AG04450 (cell line): ENCODE data around the gene MKNK1. TPM values are rescaled to one million over a fixed set of nuclear protein-coding genes. Genes with fewer than 3 reads are reported as not detected.

Experiments used
- CTCF ChIA-PET: fragments of 300-600, 350-600 bp; formaldehyde crosslinking; extraction: SDS; loops from one replicate; lab custom pipeline; 2022; ENCODE audit warnings: antibody characterized with exemption, inconsistent platforms; lab: Charles Lee
- POLR2A ChIA-PET: fragments of 350-600 bp; formaldehyde crosslinking; extraction: SDS; loops from one replicate; lab custom pipeline; 2021; ENCODE audit warnings: antibody characterized with exemption, inconsistent platforms; lab: Yijun Ruan, JAX
- DNase-seq: peaks from one replicate; pipeline ENCODE4 v3.0.0-alpha.2; 2011; ENCODE audit warnings: low read depth, low spot score
- H3K27ac ChIP-seq: one replicate; pipeline ENCODE4 v1.5.1; 2012; ENCODE audit warnings: low read depth, low read length, control low read depth
- H3K27me3 ChIP-seq: one replicate; pipeline ENCODE4 v1.6.0; 2012; ENCODE audit warnings: low read length; ENCODE audit not compliant: control insufficient read depth, insufficient read depth
- H3K4me3 ChIP-seq: 2 replicates; pipeline ENCODE4 v1.5.1; 2011; ENCODE audit warnings: mild to moderate bottlenecking, low read depth, low read length, control low read depth
- H3K9me3 ChIP-seq: 2 replicates; pipeline ENCODE4 v1.5.1; 2012; ENCODE audit warnings: low read length; ENCODE audit not compliant: control insufficient read depth, insufficient read depth
- CTCF ChIP-seq: IDR thresholded peaks from 2 replicates; pipeline ENCODE4 v1.5.1; 2011; ENCODE audit warnings: low read depth, low read length, control low read depth, inconsistent platforms
- polyA plus RNA-seq: library from polyadenylated mRNA; depleted of rRNA; stranded (reverse); fragments of >200 nt; gene quantifications from 2 replicates; pipeline ENCODE4 v1.2.3, GENCODE V29; 2011

Gene MKNK1
- polyA plus RNA-seq, 1 experiment = 41.5 TPM

DNA sequence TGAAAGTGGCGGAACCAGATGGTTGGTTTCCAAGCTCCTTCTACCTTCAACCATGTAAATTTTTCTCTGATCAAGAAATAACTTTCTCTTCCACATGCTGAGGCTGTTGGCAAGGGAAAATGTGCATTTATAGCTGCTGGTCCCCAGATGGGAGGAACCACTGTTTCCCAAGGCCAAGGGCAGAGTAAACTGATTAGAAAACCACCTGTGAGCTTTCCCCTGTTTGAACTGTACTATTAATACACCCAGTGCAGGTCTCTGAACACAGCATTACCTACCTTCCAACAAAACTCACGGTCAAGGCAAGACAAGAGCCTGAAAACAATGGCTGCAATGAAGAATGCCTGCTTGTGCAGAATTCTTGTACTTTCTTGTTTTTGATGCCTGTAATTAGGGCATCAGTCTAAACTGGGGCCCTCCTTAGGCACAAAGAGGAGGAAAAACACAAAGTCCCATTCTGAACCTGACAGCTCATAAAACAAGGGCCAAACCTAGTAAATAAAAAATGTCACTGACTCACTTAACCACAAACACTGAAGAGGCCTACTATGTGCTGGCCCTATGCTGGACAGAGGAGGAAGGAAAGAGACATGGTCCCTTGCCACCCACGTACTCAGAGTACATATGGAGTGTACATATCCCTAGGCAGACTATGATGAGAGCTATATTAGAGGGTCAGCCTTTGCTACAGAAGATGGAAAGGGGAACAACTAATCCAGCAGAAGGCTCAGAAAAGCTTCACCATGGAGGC is 2.6 kb downstream of the MKNK1 start:
- no peak for DNase-seq
- no peak overlapping the region for H3K27ac ChIP-seq
- CTCF ChIA-PET = interaction anchor here (1.2 to 2.2 kb wide), 2 partner anchors 124 kb away, joined by 3 to 7 read pairs; no protein-coding TSS in a partner anchor
- H3K4me3 ChIP-seq = no peak overlapping the region
- no peaks in the 10 kb centered on the region; the same call in 1 of the 2 replicates for H3K9me3 ChIP-seq
- no peaks in the 10 kb centered on the region for H3K27me3 ChIP-seq
- POLR2A ChIA-PET = no interaction called here
- TF ChIP-seq CTCF = no peak

DNA sequence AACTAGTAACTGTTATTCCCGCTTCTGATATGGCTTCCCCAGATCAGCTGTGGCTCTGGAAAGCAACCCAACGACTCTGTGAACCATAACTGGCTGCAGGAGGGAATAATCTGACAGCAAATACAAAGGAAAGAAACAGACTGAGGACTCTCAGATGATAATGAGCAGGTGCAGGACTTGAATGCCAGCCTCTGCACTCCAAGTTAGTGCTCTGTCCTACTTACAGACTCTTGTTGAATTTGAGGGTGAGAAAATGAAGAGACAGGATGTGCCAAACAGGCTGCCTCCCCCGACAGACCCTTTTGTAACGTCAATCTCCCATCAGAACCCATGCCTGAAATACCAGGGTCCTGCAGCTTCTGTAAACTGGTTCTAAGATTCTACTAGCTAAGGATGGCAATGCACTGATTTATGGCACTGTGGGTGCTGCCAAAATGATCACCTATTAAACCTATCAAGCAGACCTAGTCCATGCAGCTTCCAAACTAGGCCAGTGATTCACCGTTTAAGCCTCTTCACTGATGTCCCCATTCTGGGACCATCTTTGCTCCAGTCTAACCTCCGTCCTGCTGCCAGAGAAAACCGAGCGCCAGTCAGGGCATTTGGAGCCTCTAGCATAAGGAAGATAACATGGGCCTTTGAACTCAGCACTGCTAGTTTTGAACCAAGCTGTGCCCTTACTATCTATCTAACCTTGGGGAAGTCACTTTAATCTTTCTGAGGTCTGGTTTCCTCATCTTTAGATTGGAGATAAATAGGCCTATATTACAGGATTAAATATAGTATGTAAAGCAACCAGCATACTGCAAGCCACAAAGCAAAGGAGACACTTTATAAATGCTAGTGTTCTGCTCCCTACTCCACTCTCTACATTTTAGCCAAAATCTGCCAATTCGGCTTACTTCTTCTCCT is 4.8 kb downstream of the MKNK1 start:
- CTCF ChIA-PET = interaction anchor here (1.3 to 1.6 kb wide), 2 partner anchors 66 to 127 kb away, joined by 3 read pairs; no protein-coding TSS in a partner anchor
- no peak for TF ChIP-seq CTCF

GRCh38 chr1:46596846-46597245 is 7.2 kb downstream of the MKNK1 start:
- Histone ChIP-seq H3K9me3 (no peaks in the 10 kb centered on the region), H3K4me3 (no peak overlapping the region), H3K27ac (no peak overlapping the region), H3K27me3 (no peaks in the 10 kb centered on the region)
- DNase-seq = no peak
- POLR2A ChIA-PET = no interaction called here
- no peak for TF ChIP-seq CTCF
- CTCF ChIA-PET = interaction anchor here (0.6 kb wide), 1 partner anchor 119 kb away, joined by 3 read pairs; no protein-coding TSS in a partner anchor

More for the DNA sequence above, 4.8 kb downstream of the MKNK1 start:
- Histone ChIP-seq H3K27ac (no peak overlapping the region), H3K27me3 (no peaks in the 10 kb centered on the region), H3K4me3 (no peak overlapping the region), H3K9me3 (no peaks in the 10 kb centered on the region; the same call in 1 of the 2 replicates)
- DNase-seq = no peak
- POLR2A ChIA-PET = no interaction called here

DNA sequence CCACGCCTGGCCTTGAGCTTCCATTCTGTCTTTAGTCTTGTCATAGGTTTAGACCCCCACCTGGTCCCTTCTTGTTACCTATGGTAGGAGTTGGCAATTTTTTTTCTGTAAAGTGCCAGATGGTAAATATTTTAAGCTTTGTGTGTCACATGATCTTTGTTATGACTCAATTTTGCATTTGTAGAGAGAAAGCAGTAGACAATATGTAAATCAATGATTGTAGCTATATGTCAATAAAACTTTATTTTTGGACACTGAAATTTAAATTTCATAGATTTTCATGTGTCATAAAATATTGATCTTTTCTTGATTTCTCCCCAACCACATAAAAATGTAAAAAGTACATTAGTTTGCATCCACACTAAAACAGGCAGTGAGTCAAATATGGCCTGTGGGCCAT is 8.0 kb downstream of the MKNK1 start:
- ChIA-PET CTCF (no interaction called here), POLR2A (no interaction called here)

More for the DNA sequence above, 8.0 kb downstream of the MKNK1 start:
- no peak overlapping the region for H3K27ac ChIP-seq
- no peak for DNase-seq
- no peak overlapping the region for H3K4me3 ChIP-seq
- no peaks in the 10 kb centered on the region for H3K27me3 ChIP-seq
- no peaks in the 10 kb centered on the region for H3K9me3 ChIP-seq
- TF ChIP-seq CTCF = no peak
